H1 (cell line): ENCODE measurements around the gene SBF2. TPM values are rescaled to one million over a fixed set of nuclear protein-coding genes. Genes with fewer than 3 reads are reported as not detected.

Experiments used
- CTCF ChIA-PET: fragments of 300-600 bp; sonication (Branson Sonifier 250); formaldehyde crosslinking; loops from one replicate; lab custom pipeline; 2021; ENCODE audit not compliant: partially characterized antibody; lab: Charles Lee
- POLR2A ChIA-PET: fragments of 300-600 bp; sonication (Branson Sonifier 250); formaldehyde crosslinking; loops from one replicate; lab custom pipeline; 2021; ENCODE audit warnings: inconsistent platforms; ENCODE audit not compliant: partially characterized antibody; lab: Charles Lee
- DNase-seq, 2 experiments: peaks; one replicate each; pipeline versions ENCODE4 v3.0.0 to v3.0.0-alpha.2; 2010 to 2022; ENCODE audit warnings: low spot score in 2 of 2, low read depth in 1 of 2, mixed read lengths in 1 of 2
- FAIRE-seq: peaks from 2 replicates; lab custom pipeline; 2011; peaks lifted over from hg19 to GRCh38; lab: Jason Lieb, UNC
- H2AFZ ChIP-seq: 2 replicates; pipeline ENCODE4 v1.8.1; 2012; ENCODE audit warnings: low read length, inconsistent platforms
- H2AK5ac ChIP-seq: 2 replicates; pipeline ENCODE4 v1.6.1; 2013; ENCODE audit warnings: low read depth, low read length
- H2BK120ac ChIP-seq: replicated peaks from 2 replicates; pipeline ENCODE3; 2013; ENCODE audit warnings: low read depth, low read length, inconsistent platforms
- H2BK12ac ChIP-seq: 2 replicates; pipeline ENCODE4 v1.6.1; 2013; ENCODE audit warnings: low read depth, low read length
- H2BK15ac ChIP-seq: 2 replicates; pipeline ENCODE4 v1.6.1; 2013; ENCODE audit warnings: low read length
- H2BK20ac ChIP-seq: 2 replicates; pipeline ENCODE4 v1.6.1; 2013; ENCODE audit warnings: low read length
- H2BK5ac ChIP-seq: 2 replicates; pipeline ENCODE4 v1.6.1; 2013; ENCODE audit warnings: low read depth, low read length
- H3K14ac ChIP-seq: 2 replicates; pipeline ENCODE4 v1.6.1; 2013; ENCODE audit warnings: inconsistent platforms; ENCODE audit not compliant: insufficient read length
- H3K18ac ChIP-seq: 2 replicates; pipeline ENCODE4 v1.6.1; 2013; ENCODE audit warnings: low read length; ENCODE audit errors: extremely low read depth
- H3K23ac ChIP-seq: 2 replicates; pipeline ENCODE4 v1.6.1; 2013; ENCODE audit warnings: inconsistent platforms; ENCODE audit not compliant: insufficient read length
- H3K23me2 ChIP-seq: 2 replicates; pipeline ENCODE4 v1.6.1; 2013; ENCODE audit warnings: low read depth, low read length
- H3K27ac ChIP-seq: 2 replicates; pipeline ENCODE4 v1.6.1; 2011; ENCODE audit warnings: low read depth, low read length, inconsistent platforms
- H3K27me3 ChIP-seq, 4 experiments: replicated peaks in 1 of 4; 1 replicate in 1 of 4; 2 replicates in 3 of 4; pipeline versions ENCODE4 v1.6.1 to v1.8.1; 2011 to 2013; ENCODE audit warnings: low read length in 3 of 4, mild to moderate bottlenecking in 3 of 4, inconsistent platforms in 2 of 4, mixed read lengths in 2 of 4, moderate library complexity in 1 of 4; ENCODE audit not compliant: control insufficient read depth in 3 of 4, insufficient read depth in 3 of 4; ENCODE audit errors: extremely low read depth in 1 of 4
- H3K36me3 ChIP-seq, 4 experiments: 2 replicates each; pipeline versions ENCODE4 v1.6.1 to v1.8.1; 2011 to 2013; ENCODE audit warnings: mild to moderate bottlenecking in 4 of 4, low read length in 3 of 4, moderate library complexity in 2 of 4, control low read depth in 1 of 4, inconsistent platforms in 1 of 4; ENCODE audit not compliant: insufficient read depth in 4 of 4, control insufficient read depth in 2 of 4
- H3K4ac ChIP-seq: replicated peaks from 2 replicates; pipeline ENCODE3; 2013; ENCODE audit warnings: low read length, low read depth, mixed read lengths, inconsistent platforms; ENCODE audit not compliant: insufficient read length
- H3K4me1 ChIP-seq, 4 experiments: replicated peaks in 1 of 4; 1 replicate in 1 of 4; 2 replicates in 3 of 4; pipeline versions ENCODE4 v1.6.1 to v1.8.1; 2011 to 2013; ENCODE audit warnings: low read length in 3 of 4, inconsistent platforms in 2 of 4, mixed read lengths in 1 of 4; ENCODE audit not compliant: insufficient read depth in 4 of 4, control insufficient read depth in 3 of 4
- H3K4me2 ChIP-seq, 2 experiments: 2 replicates each; pipeline versions ENCODE4 v1.6.1 to v1.8.1; 2011 to 2013; ENCODE audit warnings: low read depth in 2 of 2, low read length in 2 of 2, control low read depth in 1 of 2, inconsistent platforms in 1 of 2, mild to moderate bottlenecking in 1 of 2; ENCODE audit not compliant: insufficient read depth in 1 of 2
- H3K4me3 ChIP-seq, 4 experiments: fragments of 200-600, 300-600 bp in 1 of 4; sonication (generic), shearing (Covaris generic), sonication (Bioruptor Twin) in 1 of 4; 2 replicates each; pipeline versions ENCODE4 v1.5.1 to v1.8.1; 2011 to 2016; ENCODE audit warnings: low read length in 4 of 4, low read depth in 3 of 4, control low read depth in 2 of 4, inconsistent platforms in 2 of 4, mild to moderate bottlenecking in 2 of 4, mixed read lengths in 1 of 4, moderate library complexity in 1 of 4; ENCODE audit not compliant: insufficient read depth in 2 of 4; ENCODE audit errors: extremely low read depth in 1 of 4
- H3K56ac ChIP-seq: replicated peaks from 2 replicates; pipeline ENCODE3; 2013; ENCODE audit warnings: low read depth, mild to moderate bottlenecking, mixed read lengths, low read length, inconsistent platforms; ENCODE audit not compliant: insufficient read length
- H3K79me1 ChIP-seq: 2 replicates; pipeline ENCODE4 v1.6.1; 2013; ENCODE audit warnings: low read depth, low read length, control low read depth
- H3K79me2 ChIP-seq, 2 experiments: 2 replicates each; pipeline versions ENCODE4 v1.6.1 to v1.8.1; 2012 to 2013; ENCODE audit warnings: low read length in 2 of 2, mild to moderate bottlenecking in 2 of 2, inconsistent platforms in 1 of 2; ENCODE audit not compliant: insufficient read depth in 2 of 2, control insufficient read depth in 1 of 2
- H3K9ac ChIP-seq, 4 experiments: replicated peaks in 1 of 4; 1 replicate in 1 of 4; 2 replicates in 3 of 4; pipeline versions ENCODE4 v1.6.1 to v1.8.1; 2011 to 2013; ENCODE audit warnings: low read depth in 3 of 4, low read length in 3 of 4, control low read depth in 2 of 4, mild to moderate bottlenecking in 2 of 4, moderate library complexity in 2 of 4, inconsistent platforms in 1 of 4; ENCODE audit errors: extremely low read depth in 1 of 4
- H3K9me3 ChIP-seq, 2 experiments: 2 replicates each; pipeline versions ENCODE4 v1.6.1 to v1.8.1; 2012 to 2013; ENCODE audit warnings: mild to moderate bottlenecking in 2 of 2, moderate library complexity in 2 of 2, control low read depth in 1 of 2, inconsistent platforms in 1 of 2, low read depth in 1 of 2, low read length in 1 of 2, mixed read lengths in 1 of 2; ENCODE audit not compliant: insufficient read depth in 2 of 2
- H4K20me1 ChIP-seq, 2 experiments: replicated peaks in 1 of 2; 2 replicates each; pipeline versions ENCODE3 to v1.8.1; 2011 to 2013; ENCODE audit warnings: inconsistent platforms in 2 of 2, low read length in 2 of 2, mild to moderate bottlenecking in 1 of 2; ENCODE audit not compliant: insufficient read depth in 2 of 2, control insufficient read depth in 1 of 2
- H4K5ac ChIP-seq: 2 replicates; pipeline ENCODE4 v1.6.1; 2013; ENCODE audit warnings: low read length, low read depth, mixed read lengths, inconsistent platforms; ENCODE audit not compliant: insufficient read length
- H4K8ac ChIP-seq: 2 replicates; pipeline ENCODE4 v1.8.0; 2013; ENCODE audit warnings: mild to moderate bottlenecking, moderate library complexity, low read length, inconsistent platforms; ENCODE audit not compliant: insufficient read depth; ENCODE audit errors: extremely low read depth
- H4K91ac ChIP-seq: replicated peaks from 2 replicates; pipeline ENCODE3; 2013; ENCODE audit warnings: low read length, mixed read lengths, inconsistent platforms; ENCODE audit not compliant: insufficient read length
- ASH2L ChIP-seq: fragments of 200-600, 300-600 bp; sonication (generic); IDR thresholded peaks from one replicate; pipeline ENCODE4 v1.7.1; 2017; ENCODE audit warnings: low read length
- CEBPB ChIP-seq: IDR thresholded peaks from 2 replicates; pipeline ENCODE4 v1.6.1; 2012; ENCODE audit warnings: low read depth, low read length
- EZH2 ChIP-seq: fragments of 200-600 bp; sonication (generic); IDR thresholded peaks from 2 replicates; pipeline ENCODE4 v1.7.1; 2012; ENCODE audit warnings: low read depth, mild to moderate bottlenecking, moderate library complexity, low read length, inconsistent platforms; ENCODE audit not compliant: severe bottlenecking
- GTF2F1 ChIP-seq: IDR thresholded peaks from 2 replicates; pipeline ENCODE4 v1.6.1; 2012; ENCODE audit warnings: low read depth, low read length, improper control_type of control experiment, borderline replicate concordance
- POU5F1 ChIP-seq: IDR thresholded peaks from 2 replicates; pipeline ENCODE4 v1.6.1; 2011; ENCODE audit warnings: low read depth, mild to moderate bottlenecking, low read length, moderate library complexity
- RAD21 ChIP-seq, 2 experiments: IDR thresholded peaks in 1 of 2; conservative IDR thresholded peaks in 1 of 2; 2 replicates each; pipeline ENCODE4 v1.6.1; 2011; ENCODE audit warnings: low read depth in 2 of 2, low read length in 2 of 2, improper control_type of control experiment in 1 of 2, inconsistent platforms in 1 of 2, mild to moderate bottlenecking in 1 of 2, moderate library complexity in 1 of 2
- SP1 ChIP-seq: IDR thresholded peaks from 2 replicates; pipeline ENCODE4 v1.6.1; 2011; ENCODE audit warnings: low read depth, low read length
- TAF1 ChIP-seq: IDR thresholded peaks from 2 replicates; pipeline ENCODE4 v1.6.1; 2011; ENCODE audit warnings: mild to moderate bottlenecking, low read depth, low read length
- WGBS, 2 experiments: shearing (Covaris generic) in 1 of 2; methylation state at CpG; one replicate each; pipeline versions ENCODE4 v1.1.6 to v1.1.7; 2013 to 2015; ENCODE audit warnings: low lambda C conversion rate in 2 of 2, mixed read lengths in 2 of 2, inconsistent platforms in 1 of 2, low coverage in 1 of 2, missing lambda C conversion rate in 1 of 2; ENCODE audit not compliant: insufficient replicate concordance in 2 of 2, insufficient coverage in 1 of 2, insufficient read length in 1 of 2; ENCODE audit errors: extremely low coverage in 1 of 2, missing lambda C conversion rate in 1 of 2; 5-methylcytosine and 5-hydroxymethylcytosine counted together
- polyA plus RNA-seq, 7 experiments: library from polyadenylated mRNA; depleted of rRNA in 3 of 7; stranded (reverse) in 5 of 7; unstranded in 2 of 7; fragments of >200 nt in 5 of 7; fragments of 200-250 nt in 2 of 7; gene quantifications; 1 replicate in 5 of 7; 2 replicates in 1 of 7; 4 replicates in 1 of 7; pipeline versions ENCODE4 v1.2.1 to v1.2.3, GENCODE V29; 2011 to 2013; ENCODE audit warnings: missing spikeins in 2 of 7, mixed read lengths in 2 of 7
- total RNA-seq: library from RNA; stranded (reverse); fragmentation: NEBNext Ultra II Directional; extraction: Animal tissue kit (Norgen Biotek cat#: 25700); gene quantifications from 2 replicates; pipeline ENCODE4 v1.2.1, GENCODE V29; 2021

Gene SBF2
- total and polyA plus RNA-seq, 2 of the 8 experiments (the other 6 are each of a cell fraction or from before 2014, with no cell fraction given): 36.7 to 50.5 TPM

DNA sequence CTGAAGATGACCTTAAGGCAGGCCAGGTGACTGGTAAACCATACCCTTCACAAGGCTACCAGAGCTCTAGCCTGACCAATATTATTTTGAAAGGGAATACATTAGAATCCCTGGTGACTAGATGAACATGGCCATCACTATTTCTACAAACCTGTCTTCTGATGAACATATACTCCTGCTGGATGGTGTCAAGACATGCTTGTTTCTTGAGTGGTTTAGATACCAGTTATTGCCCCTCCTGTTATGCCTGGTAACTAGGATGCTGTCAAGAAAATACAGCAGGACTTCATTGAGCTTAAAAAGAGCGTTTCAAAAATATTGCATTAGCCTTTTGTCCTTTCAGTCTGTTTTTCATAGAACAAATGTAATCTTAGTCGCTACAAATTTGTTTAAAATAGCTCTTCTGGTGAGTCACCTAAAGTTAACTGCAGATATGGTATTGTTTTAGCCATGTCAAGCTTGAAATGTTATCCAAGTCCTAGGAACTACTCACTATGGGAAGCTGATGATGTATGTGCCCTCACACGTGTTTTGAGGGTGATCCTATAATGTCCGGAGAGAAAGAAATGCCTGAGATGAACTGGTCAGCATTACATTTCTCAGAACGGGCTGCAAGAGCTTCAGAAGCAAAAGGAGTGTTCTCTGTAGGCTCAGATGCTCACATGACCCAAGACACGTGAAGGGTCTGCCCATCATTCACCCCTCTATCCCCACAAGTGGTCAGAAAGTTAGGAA is 31.4 kb upstream of the SBF2 start:
- H3K4me1 ChIP-seq: peaks cover 3 to 15% (median 8%) of the 10 kb centered on the region in 4 experiments; a peak in 5 of 7 replicates
- no peak overlapping the region for H3K18ac ChIP-seq
- no peaks in the 10 kb centered on the region for H3K79me1 ChIP-seq
- peak overlapping the region; percentile 78; the same call in 1 of the 2 replicates for H2AK5ac ChIP-seq
- no peak overlapping the region for H4K5ac ChIP-seq
- no peak overlapping the region for H3K56ac ChIP-seq
- FAIRE-seq (no peak), DNase-seq (no peak)
- H3K79me2 ChIP-seq: no peaks in the 10 kb centered on the region
- peak overlapping the region; percentile 56 for H2BK120ac ChIP-seq
- POLR2A ChIA-PET: interaction anchor here (1.3 to 2.2 kb wide), 5 partner anchors 11 to 27 kb away, joined by 3 to 21 read pairs (median 4); partner anchors contain the start of gene ADM
- peak overlapping the region; percentile 31 for H4K91ac ChIP-seq
- CTCF ChIA-PET: interaction anchor here (0.6 to 3.7 kb wide), 11 partner anchors 9 to 388 kb away, joined by 3 to 32 read pairs (median 5); partner anchors contain the start of gene ADM
- peak overlapping the region; percentile 1; the same call in 1 of the 2 replicates for H2BK5ac ChIP-seq
- H2AFZ ChIP-seq: no peak overlapping the region
- no peaks in the 10 kb centered on the region for H3K9me3 ChIP-seq
- H2BK15ac ChIP-seq: 0 out of 2 replicates have a peak overlapping the region, but pooled peaks have one; percentile 73
- H3K4me2 ChIP-seq: no peak overlapping the region
- H3K23ac ChIP-seq: no peak overlapping the region
- H4K20me1 ChIP-seq: no peaks in the 10 kb centered on the region
- no peak overlapping the region for H3K4ac ChIP-seq
- no peak overlapping the region for H3K27ac ChIP-seq
- H3K14ac ChIP-seq: no peak overlapping the region
- H3K4me3 ChIP-seq: no peak overlapping the region
- TF ChIP-seq EZH2: no peak
- TF ChIP-seq GTF2F1: no peak
- no peak for TF ChIP-seq CEBPB
- no peak for TF ChIP-seq ASH2L
- TF ChIP-seq RAD21 (IDR thresholded peaks at IDR 0.05 in 1 of 2, conservative IDR thresholded peaks at IDR 0.05 in 1 of 2; ENCODE audit: low read depth in 2 of 2, low read length in 2 of 2): no peak
- no peak for TF ChIP-seq SP1
- TF ChIP-seq TAF1: no peak
- no peak for TF ChIP-seq POU5F1
- no peaks in the 10 kb centered on the region for H3K36me3 ChIP-seq
- H2BK20ac ChIP-seq: peak overlapping the region; percentile 75; the same call in 1 of the 2 replicates
- 82% methylated on average over 6 of the region's 6 CpGs; no CpG with 5 or more reads in 1 of the 2 experiments for WGBS, 2 experiments
- H3K27me3 ChIP-seq: no peaks in the 10 kb centered on the region
- H2BK12ac ChIP-seq: peak overlapping the region; percentile 82; the same call in 1 of the 2 replicates
- H3K9ac ChIP-seq: no peak overlapping the region
- no peak overlapping the region for H4K8ac ChIP-seq
- no peaks in the 10 kb centered on the region for H3K23me2 ChIP-seq
